MM.1S (cell line): Measurements from ENCODE around the gene RHBDL1.
"Not testable (repeated sequence)": the region's sequence is repeated elsewhere in the genome, so short reads cannot be mapped to it uniquely, and the experiment has no call there.

ENCODE experiments used
- DNase-seq: peaks from one replicate; pipeline ENCODE4 v3.0.0-alpha.2; 2015
- H2AFZ ChIP-seq: fragments of 300-600 bp; sonication (generic); 2 replicates; pipeline ENCODE4 v1.6.0; 2016; ENCODE audit warnings: antibody characterized with exemption, low read length
- H3F3A ChIP-seq: fragments of 300-600 bp; sonication (generic); 2 replicates; pipeline ENCODE4 v1.6.1; 2016; ENCODE audit warnings: mild to moderate bottlenecking, antibody characterized with exemption, low read length, moderate library complexity, mixed read lengths; ENCODE audit not compliant: insufficient read depth
- H3K27ac ChIP-seq: fragments of 300-600 bp; sonication (generic); 2 replicates; pipeline ENCODE4 v1.5.1; 2016; ENCODE audit warnings: mild to moderate bottlenecking, low read length
- H3K27me3 ChIP-seq: fragments of 300-600 bp; sonication (generic); replicated peaks from 2 replicates; pipeline ENCODE4 v1.6.0; 2016; ENCODE audit warnings: low read length; ENCODE audit not compliant: insufficient read depth
- H3K36me3 ChIP-seq: fragments of 300-600 bp; sonication (generic); replicated peaks from 2 replicates; pipeline ENCODE4 v1.6.1; 2016; ENCODE audit warnings: mild to moderate bottlenecking, low read length, mixed read lengths; ENCODE audit not compliant: insufficient read depth
- H3K4me1 ChIP-seq: fragments of 300-600 bp; sonication (generic); 2 replicates; pipeline ENCODE4 v1.6.1; 2016; ENCODE audit warnings: low read length, mixed read lengths
- H3K4me2 ChIP-seq: fragments of 300-600 bp; sonication (generic); 2 replicates; pipeline ENCODE4 v1.6.0; 2016; ENCODE audit warnings: low read depth, low read length
- H3K4me3 ChIP-seq: fragments of 300-600 bp; sonication (generic); 2 replicates; pipeline ENCODE4 v1.5.1; 2016; ENCODE audit warnings: low read length, mixed read lengths
- H3K79me2 ChIP-seq: fragments of 300-600 bp; sonication (generic); 2 replicates; pipeline ENCODE4 v1.6.1; 2016; ENCODE audit warnings: mixed run types, low read length, mixed read lengths
- H3K9ac ChIP-seq: fragments of 300-600 bp; sonication (generic); 2 replicates; pipeline ENCODE4 v1.6.1; 2016; ENCODE audit warnings: low read length, mixed read lengths
- H3K9me2 ChIP-seq: fragments of 300-600 bp; sonication (generic); replicated peaks from 2 replicates; pipeline ENCODE4 v1.6.1; 2016; ENCODE audit warnings: mild to moderate bottlenecking, low read length, mixed read lengths; ENCODE audit not compliant: insufficient read depth
- H3K9me3 ChIP-seq: fragments of 300-600 bp; sonication (generic); replicated peaks from 2 replicates; pipeline ENCODE4 v1.6.1; 2016; ENCODE audit warnings: mild to moderate bottlenecking, low read length, mixed read lengths; ENCODE audit not compliant: insufficient read depth
- H4K20me1 ChIP-seq: fragments of 300-600 bp; sonication (generic); 2 replicates; pipeline ENCODE4 v1.6.1; 2016; ENCODE audit warnings: mild to moderate bottlenecking, low read length, moderate library complexity, mixed read lengths; ENCODE audit not compliant: insufficient read depth
- EZH2 ChIP-seq: fragments of 300-600 bp; sonication (generic); optimal IDR thresholded peaks from 2 replicates; pipeline ENCODE3; 2017; ENCODE audit warnings: low read depth, mild to moderate bottlenecking, antibody characterized with exemption, low read length, mixed read lengths
- EZH2phosphoT487 ChIP-seq: fragments of 300-600 bp; sonication (generic); IDR thresholded peaks from 2 replicates; pipeline ENCODE4 v1.6.1; 2018; ENCODE audit warnings: antibody characterized with exemption, low read length
- TF ChIP-seq, protein P1 (sequence below): fragments of 300-600 bp; sonication (generic); IDR thresholded peaks from 2 replicates; pipeline ENCODE4 v1.5.1; 2016; ENCODE audit warnings: antibody characterized with exemption, low read length, mixed read lengths

The RHBDL1 gene

GRCh38 chr16:689175-689897, 13.9 kb downstream of the RHBDL1 start:
- Histone ChIP-seq H3K4me1 (peaks cover 5% of the 10 kb centered on the region), H3K9ac (peak overlapping the region; percentile 88), H3K79me2 (peaks cover 14% of the 10 kb centered on the region), H4K20me1 (no peaks in the 10 kb centered on the region), H3K9me2 (no peaks in the 10 kb centered on the region), H3K27ac (peak overlapping the region; percentile 22; the same call in 1 of the 2 replicates), H3K4me2 (peak overlapping the region; percentile 96), H3F3A (no peaks in the 10 kb centered on the region), H3K27me3 (peaks cover 32% of the 10 kb centered on the region), H3K36me3 (no peaks in the 10 kb centered on the region), H3K4me3 (peak overlapping the region; percentile 95), H3K9me3 (no peaks in the 10 kb centered on the region), H2AFZ (peak overlapping the region; percentile 70)
- no peak for TF ChIP-seq EZH2phosphoT487
- TF ChIP-seq, protein P1, sequence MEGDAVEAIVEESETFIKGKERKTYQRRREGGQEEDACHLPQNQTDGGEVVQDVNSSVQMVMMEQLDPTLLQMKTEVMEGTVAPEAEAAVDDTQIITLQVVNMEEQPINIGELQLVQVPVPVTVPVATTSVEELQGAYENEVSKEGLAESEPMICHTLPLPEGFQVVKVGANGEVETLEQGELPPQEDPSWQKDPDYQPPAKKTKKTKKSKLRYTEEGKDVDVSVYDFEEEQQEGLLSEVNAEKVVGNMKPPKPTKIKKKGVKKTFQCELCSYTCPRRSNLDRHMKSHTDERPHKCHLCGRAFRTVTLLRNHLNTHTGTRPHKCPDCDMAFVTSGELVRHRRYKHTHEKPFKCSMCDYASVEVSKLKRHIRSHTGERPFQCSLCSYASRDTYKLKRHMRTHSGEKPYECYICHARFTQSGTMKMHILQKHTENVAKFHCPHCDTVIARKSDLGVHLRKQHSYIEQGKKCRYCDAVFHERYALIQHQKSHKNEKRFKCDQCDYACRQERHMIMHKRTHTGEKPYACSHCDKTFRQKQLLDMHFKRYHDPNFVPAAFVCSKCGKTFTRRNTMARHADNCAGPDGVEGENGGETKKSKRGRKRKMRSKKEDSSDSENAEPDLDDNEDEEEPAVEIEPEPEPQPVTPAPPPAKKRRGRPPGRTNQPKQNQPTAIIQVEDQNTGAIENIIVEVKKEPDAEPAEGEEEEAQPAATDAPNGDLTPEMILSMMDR = no peak
- TF ChIP-seq EZH2 = no peak
- no peak for DNase-seq

DNA sequence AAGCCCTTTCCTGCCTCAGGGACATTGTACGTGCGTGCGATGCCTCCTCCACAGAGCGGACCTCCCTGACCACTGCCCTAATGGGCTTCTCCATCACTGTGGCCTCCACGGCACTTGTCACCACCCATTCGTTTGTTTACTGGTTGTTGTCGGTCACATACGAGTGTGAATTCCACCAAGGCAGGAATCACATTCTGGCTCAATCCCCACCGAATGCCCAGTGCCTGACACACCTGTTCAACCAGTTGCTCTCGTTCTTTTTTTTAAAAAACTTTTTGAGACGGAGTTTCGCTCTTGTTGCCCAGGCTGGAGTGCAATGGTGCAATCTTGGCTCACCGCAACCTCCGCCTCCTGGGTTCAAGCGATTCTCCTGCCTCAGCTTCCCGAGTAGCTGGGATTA, 15.8 kb downstream of the RHBDL1 start:
- not testable (repeated sequence) for H3K4me2 ChIP-seq, H3K9me3 ChIP-seq, H2AFZ ChIP-seq, H3F3A ChIP-seq, DNase-seq, H3K27ac ChIP-seq, H3K9ac ChIP-seq, H3K9me2 ChIP-seq, H4K20me1 ChIP-seq, H3K36me3 ChIP-seq, H3K4me3 ChIP-seq, H3K4me1 ChIP-seq
- Histone ChIP-seq H3K79me2 (peaks cover 14% of the 10 kb centered on the region), H3K27me3 (peaks cover 48% of the 10 kb centered on the region)

DNA sequence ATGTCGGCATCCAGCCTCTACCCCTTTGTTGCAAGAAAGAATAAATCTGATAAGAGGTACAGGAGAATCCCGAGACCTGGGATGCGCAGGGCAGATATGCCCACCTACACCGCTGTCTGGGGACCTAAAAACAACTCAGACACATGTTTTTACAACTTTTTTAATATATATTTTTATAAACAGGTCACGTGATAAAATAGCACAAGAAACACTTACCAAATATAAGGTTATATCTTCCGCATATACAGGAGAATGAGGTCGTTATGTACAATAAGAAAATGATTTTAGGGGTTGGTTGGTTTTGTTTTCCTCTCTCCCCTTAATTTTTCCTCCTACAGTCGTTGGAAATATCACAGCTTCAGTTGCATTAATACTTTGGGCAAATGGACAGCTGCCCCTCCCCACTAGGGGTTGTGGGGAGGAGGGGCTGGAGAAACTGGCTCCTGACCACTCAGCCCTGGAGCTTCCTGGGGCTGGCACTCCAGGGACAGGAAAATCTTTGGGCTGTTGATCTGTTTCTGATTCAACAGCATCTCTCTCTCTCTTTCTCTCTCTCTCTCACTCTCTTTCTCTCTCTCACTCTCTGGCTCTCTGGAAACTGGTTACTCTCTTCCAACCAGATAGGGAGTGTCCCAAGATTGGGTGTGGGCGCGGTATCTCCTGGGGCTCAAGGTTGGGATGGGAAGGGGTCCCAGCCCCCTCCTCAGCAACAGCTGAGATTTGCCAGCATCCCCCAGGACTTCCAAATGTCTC, 17.1 kb downstream of the RHBDL1 start:
- H3K9me3 ChIP-seq = no peaks in the 10 kb centered on the region
- peaks cover 14% of the 10 kb centered on the region for H3K79me2 ChIP-seq
- no peak overlapping the region for H3K4me3 ChIP-seq
- H3K9me2 ChIP-seq = no peaks in the 10 kb centered on the region
- TF ChIP-seq EZH2 = no peak
- TF ChIP-seq, protein P1 = no peak
- no peak for TF ChIP-seq EZH2phosphoT487
- H3K9ac ChIP-seq = no peak overlapping the region
- H3K27me3 ChIP-seq = peaks cover 54% of the 10 kb centered on the region
- H4K20me1 ChIP-seq = no peaks in the 10 kb centered on the region
- H3K4me1 ChIP-seq = peaks cover 5% of the 10 kb centered on the region
- no peaks in the 10 kb centered on the region for H3K36me3 ChIP-seq
- DNase-seq = no peak
- no peak overlapping the region for H2AFZ ChIP-seq
- no peaks in the 10 kb centered on the region for H3F3A ChIP-seq
- no peak overlapping the region for H3K4me2 ChIP-seq
- no peak overlapping the region for H3K27ac ChIP-seq

GRCh38 chr16:693364-693763, 17.9 kb downstream of the RHBDL1 start:
- no peak for TF ChIP-seq EZH2
- TF ChIP-seq EZH2phosphoT487 = no peak
- TF ChIP-seq, protein P1 = no peak
- no peak for DNase-seq
- H3K4me2 ChIP-seq = no peak overlapping the region
- H2AFZ ChIP-seq = no peak overlapping the region
- no peaks in the 10 kb centered on the region for H3K9me2 ChIP-seq
- H4K20me1 ChIP-seq = no peaks in the 10 kb centered on the region
- H3K4me3 ChIP-seq = no peak overlapping the region
- H3K36me3 ChIP-seq = no peaks in the 10 kb centered on the region
- H3K9ac ChIP-seq = no peak overlapping the region
- H3K27me3 ChIP-seq = peaks cover 62% of the 10 kb centered on the region
- H3K4me1 ChIP-seq = peaks cover 5% of the 10 kb centered on the region
- no peak overlapping the region for H3K27ac ChIP-seq
- H3K9me3 ChIP-seq = no peaks in the 10 kb centered on the region
- no peaks in the 10 kb centered on the region for H3F3A ChIP-seq
- H3K79me2 ChIP-seq = peaks cover 14% of the 10 kb centered on the region
